ENCODE measurements around the gene GPR153.
A peak's percentile ranks its signal among the peaks of the same experiment; 100 is the strongest.

DNA sequence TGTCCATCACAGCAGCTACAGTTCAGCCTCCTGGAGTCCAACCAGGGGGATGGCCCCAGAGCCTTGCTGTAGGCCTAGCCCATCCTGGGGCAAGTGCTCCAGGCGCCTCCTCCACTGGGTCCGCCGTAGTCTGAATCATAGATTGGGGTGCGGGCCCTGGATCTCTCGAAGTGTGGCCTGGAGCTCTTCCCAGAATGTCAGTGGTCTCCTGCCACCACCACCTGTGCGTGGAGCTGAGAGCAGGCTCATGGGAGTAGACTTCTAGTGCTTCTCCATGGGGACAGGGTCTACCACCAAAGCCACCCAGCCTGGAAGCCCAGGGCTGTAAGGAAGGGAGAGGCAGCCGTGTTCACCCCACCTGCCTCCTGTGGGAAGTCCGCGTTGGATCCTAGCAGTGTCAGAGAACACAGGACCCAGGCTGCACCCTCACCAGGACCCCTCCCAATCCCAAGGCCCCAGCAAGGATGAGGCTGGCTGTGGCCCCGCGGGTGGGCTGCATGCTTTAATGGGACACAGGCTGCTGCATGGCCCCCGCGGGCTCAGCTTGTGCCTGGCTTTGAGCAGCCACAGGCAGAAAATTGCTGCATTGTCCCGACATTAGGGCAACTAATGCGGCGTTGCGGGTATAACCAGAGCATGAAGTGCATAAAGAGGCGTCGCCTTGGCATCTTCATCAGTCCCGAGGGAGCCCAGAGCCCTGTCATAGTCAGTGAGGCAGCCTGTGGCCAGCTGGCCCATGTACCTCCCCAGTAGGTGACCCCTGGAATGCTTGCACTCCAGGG, 17.7 kb downstream of the GPR153 start:
- TF ChIP-seq, protein P1, sequence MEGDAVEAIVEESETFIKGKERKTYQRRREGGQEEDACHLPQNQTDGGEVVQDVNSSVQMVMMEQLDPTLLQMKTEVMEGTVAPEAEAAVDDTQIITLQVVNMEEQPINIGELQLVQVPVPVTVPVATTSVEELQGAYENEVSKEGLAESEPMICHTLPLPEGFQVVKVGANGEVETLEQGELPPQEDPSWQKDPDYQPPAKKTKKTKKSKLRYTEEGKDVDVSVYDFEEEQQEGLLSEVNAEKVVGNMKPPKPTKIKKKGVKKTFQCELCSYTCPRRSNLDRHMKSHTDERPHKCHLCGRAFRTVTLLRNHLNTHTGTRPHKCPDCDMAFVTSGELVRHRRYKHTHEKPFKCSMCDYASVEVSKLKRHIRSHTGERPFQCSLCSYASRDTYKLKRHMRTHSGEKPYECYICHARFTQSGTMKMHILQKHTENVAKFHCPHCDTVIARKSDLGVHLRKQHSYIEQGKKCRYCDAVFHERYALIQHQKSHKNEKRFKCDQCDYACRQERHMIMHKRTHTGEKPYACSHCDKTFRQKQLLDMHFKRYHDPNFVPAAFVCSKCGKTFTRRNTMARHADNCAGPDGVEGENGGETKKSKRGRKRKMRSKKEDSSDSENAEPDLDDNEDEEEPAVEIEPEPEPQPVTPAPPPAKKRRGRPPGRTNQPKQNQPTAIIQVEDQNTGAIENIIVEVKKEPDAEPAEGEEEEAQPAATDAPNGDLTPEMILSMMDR (conservative IDR thresholded peaks at IDR 0.05 in 1 of 2, IDR thresholded peaks at IDR 0.05 in 1 of 2; ENCODE audit: low read depth in 1 of 2, low read length in 2 of 2): no peak
- peak; percentile 96 for TF ChIP-seq EZH2 (IDR thresholded peaks at IDR 0.05; ENCODE audit: low read length, missing control alignments)
